ENCODE measurements around the gene TYMP. TPM values are rescaled to one million over a fixed set of nuclear protein-coding genes. Genes with fewer than 3 reads are reported as not detected.

TYMP gene, protein sequence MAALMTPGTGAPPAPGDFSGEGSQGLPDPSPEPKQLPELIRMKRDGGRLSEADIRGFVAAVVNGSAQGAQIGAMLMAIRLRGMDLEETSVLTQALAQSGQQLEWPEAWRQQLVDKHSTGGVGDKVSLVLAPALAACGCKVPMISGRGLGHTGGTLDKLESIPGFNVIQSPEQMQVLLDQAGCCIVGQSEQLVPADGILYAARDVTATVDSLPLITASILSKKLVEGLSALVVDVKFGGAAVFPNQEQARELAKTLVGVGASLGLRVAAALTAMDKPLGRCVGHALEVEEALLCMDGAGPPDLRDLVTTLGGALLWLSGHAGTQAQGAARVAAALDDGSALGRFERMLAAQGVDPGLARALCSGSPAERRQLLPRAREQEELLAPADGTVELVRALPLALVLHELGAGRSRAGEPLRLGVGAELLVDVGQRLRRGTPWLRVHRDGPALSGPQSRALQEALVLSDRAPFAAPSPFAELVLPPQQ
- total RNA-seq, result 45.6 and 48.8 TPM in 2 replicates

DNA sequence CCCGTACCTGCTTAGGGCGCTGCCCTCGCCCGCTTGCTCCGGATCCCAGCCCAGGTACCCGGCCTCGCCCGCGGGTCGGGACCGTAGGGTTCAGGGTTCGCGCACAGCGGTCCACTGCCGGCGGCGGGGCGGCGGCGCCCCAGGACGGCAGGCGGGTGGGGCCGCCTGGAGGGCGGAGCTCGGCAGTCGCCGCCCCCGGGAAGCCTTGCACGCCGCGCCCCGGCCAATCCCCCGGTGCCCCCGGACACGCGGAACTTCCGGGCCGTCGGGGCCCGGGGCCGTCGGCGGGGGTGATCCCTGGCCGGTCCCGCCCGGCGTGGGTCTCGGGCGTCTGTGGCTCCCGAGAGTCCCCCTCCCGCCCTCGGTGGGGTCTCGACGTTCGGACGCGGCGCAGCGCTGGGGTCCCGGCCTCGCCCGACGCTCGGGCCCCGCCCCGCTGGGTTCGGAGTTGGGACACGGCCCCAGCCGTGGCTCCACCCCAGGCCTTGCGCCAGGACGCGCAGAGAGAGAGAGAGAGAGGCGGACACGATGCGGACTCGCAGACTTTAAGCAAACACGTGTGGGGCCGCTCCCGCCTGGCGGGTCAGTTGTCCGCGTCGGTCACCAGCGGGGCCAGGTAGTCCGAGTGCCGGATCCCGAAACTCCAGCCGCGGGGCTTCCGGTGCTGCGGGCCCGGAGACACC is at the start of gene TYMP:
TYMP (minus strand) TSS at position 116 of the 683 bp plus-strand sequence. CDS start 303 bp downstream, outside the sequence.
- intact Hi-C loops (cut with micrococcal nuclease), result loop anchor here (2.0 kb wide), 1 partner anchor 15 kb away; the partner anchor contains the start of gene KLHDC7B

- intact Hi-C loops (cut with micrococcal nuclease), result no loop called here
Measured at GRCh38 chr22:50578776-50579310, 49.0 kb upstream of the TYMP start.

- intact Hi-C loops (cut with micrococcal nuclease), result no loop called here
Measured at GRCh38 chr22:50577987-50578775, 48.4 kb upstream of the TYMP start, which contains the start of gene CPT1B. Gene CPT1B (minus strand): TSS chr22:50578427. CDS start chr22:50577915, 512 bp downstream.

- intact Hi-C loops (cut with micrococcal nuclease), result no loop called here
Measured at GRCh38 chr22:50577697-50577986, 47.8 kb upstream of the TYMP start.

DNA sequence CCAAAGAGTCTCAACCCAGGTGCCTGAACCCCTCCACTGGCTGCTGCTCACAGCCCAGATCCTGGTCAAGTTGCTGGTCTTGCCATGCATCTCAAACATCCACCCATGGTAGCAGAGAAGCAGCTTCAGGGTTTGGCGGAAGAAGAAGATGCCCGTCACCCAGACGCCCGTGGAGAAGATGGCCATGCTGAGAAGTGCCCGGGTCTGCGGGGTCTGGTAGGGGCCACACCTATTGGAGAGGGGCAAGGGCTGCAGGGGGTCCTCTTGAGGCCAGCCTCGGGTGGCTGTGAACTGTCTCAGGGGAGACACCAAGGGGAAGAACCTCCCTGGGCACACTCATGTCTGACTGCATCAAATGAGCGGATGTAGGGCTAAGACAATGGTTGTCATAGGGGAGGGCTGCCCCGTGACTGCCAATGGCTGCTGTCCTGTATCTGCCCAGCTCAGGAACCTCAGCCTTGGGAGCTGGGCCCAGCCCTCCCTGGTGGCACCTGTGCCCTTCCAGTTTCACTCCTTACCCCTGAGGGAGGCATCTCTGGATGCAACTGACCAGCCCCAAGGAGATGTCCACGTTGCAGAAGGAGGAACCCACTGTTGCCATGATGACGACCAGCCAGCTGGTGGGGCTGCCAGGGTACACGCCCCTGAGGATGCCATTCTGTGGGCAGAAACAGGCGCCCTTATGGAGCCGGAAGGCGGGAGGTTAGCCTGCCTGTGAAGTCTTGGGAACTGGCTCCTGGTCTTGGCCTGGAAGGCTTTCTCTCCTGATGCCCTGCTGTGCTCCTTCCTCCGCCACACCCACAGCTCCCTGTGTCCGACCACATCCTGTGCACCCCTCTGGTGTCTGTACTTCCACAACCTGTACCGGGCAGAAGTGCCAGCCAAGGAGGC is 47.2 kb upstream of the TYMP start:
- intact Hi-C loops (cut with micrococcal nuclease), result no loop called here

DNA sequence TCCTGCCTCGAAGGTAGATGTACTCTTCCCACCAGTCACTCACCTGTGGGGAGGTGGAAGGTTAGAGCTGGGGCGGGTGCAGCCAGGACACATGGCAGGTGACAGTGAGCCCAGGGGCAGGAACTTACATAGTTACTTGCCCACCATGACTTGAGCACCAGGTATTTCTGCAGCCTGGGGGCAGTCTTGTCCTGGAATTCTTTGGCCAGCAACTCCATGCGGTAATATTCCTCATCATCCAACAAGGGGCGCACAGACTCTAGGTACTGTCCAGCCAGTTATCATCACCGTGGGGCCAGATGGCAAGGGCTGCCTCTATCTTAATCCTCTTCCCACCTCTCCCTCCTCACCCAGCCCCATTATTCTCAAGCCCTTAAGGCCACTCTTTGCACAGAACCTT is 46.3 kb upstream of the TYMP start:
- intact Hi-C loops (cut with micrococcal nuclease), result no loop called here

GRCh38 chr22:50575426-50575941 is 45.7 kb upstream of the TYMP start:
- intact Hi-C loops (cut with micrococcal nuclease), result no loop called here

- intact Hi-C loops (cut with micrococcal nuclease), result no loop called here
Measured at GRCh38 chr22:50574383-50574755, 44.6 kb upstream of the TYMP start.

- intact Hi-C loops (cut with micrococcal nuclease), result no loop called here
Measured at GRCh38 chr22:50573491-50574382, 43.9 kb upstream of the TYMP start.

DNA sequence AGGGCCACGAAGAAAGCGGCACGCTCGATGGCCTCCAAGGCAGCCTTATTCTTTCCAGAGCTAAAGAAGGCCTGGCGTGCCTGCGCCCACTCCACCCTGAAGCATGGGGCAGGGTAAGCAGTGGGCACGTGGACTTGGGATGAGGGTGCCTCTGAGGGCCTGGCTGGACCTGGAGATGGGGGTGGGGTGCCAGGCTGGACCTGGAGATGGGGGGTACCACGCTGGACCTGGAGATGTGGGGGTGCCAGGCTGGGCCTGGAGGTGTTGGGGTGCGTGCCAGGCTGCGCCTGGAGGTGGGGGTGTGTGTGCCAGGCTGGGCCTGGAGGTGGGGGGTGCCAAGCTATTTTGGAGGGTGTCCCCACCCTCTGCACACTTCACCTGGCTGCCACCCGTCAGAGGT is 43.2 kb upstream of the TYMP start:
- intact Hi-C loops (cut with micrococcal nuclease), result no loop called here

DNA sequence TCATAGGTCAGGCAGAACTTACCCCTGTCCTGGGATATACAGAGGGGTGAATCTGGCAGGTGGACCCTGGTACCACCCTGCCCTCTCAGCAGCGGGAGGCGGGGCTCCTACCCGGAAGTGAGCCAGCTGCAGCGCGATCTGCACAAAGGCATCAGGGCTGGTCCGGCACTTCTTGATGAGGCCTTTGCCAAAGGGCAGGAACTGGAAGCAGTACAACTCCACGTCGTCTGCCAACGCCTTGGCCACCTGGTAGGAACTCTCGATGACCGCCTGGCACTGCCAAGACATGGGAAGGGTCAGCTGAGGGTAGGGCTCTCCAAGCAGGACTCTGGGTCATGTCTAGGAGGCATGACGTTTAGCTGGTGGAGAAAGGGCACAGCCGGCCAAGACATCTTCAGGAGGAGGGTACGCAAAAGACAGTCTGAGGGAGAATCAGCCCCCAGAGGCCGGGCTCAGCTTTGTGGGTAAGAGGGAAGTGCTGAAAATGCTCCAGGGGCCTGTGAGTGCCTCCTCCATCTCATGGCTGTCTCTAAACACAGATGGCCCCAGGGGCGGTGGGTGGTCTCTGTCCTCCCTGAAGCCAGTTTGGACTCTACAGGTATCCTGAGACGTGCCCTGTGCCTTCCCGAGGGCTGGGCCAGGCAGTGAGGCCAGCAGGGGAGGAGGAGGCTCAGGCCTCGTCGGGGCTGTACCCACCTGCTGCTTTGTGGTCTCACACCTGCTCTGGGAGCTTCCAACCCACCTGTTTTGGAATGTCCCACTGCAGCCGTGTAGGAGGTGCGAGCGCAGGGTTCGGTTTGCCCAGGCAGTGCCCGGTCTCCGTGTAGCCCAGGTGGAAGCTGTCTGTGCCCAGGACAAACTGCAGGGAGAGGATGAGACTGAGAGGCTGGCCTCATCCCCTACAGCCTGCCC is 41.7 kb upstream of the TYMP start:
- intact Hi-C loops (cut with micrococcal nuclease), result no loop called here

DNA sequence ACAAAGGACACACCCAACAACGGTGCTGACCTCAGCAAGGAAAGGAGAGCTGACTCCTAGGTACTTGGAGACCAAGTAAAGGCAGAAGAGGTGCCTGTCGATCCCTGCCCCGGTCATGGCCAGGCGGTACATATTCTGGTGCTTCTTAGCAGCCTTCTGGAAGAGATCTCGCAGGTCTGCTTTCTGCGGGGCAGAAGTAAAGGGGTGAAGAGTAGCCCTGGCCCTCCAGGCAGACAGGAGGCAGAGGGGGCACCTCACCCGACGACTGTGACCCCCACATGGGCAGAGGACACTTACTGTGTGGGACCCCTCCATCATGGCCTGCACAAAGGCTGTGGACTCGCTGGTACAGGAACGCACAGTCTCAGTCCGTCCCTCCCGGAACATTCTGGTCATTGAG is 41.0 kb upstream of the TYMP start:
- intact Hi-C loops (cut with micrococcal nuclease), result no loop called here

DNA sequence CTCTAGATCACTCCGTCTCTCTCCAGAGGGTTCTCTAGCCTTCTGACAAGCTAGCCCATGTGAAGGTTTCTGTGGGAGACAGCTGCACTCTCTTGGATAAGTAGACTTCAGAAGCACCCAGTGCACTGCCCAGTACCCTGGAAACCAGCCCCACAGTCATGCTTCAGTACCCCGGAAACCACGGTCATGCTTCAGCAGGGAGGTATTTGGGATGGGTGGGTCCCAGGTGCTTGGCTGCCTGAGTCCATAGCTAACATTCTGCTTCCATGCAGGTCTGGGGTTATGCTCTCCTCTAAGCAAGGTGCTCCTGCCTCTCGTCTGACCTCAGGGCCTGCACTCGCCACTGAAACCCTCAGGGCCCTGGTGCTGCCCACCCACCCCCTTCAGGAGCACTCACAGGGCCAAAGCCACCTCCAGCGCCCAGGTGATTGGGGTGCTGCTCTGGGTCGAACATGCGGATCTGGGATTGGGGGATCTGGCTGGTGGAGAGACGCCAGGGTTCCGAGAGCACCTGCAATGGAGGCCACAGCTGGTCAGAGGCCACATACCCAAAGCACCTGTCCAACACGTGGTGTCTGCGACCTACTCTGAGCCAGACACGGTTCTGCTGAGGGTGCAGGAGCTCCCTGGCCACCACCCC is 40.2 kb upstream of the TYMP start:
- intact Hi-C loops (cut with micrococcal nuclease), result no loop called here

DNA sequence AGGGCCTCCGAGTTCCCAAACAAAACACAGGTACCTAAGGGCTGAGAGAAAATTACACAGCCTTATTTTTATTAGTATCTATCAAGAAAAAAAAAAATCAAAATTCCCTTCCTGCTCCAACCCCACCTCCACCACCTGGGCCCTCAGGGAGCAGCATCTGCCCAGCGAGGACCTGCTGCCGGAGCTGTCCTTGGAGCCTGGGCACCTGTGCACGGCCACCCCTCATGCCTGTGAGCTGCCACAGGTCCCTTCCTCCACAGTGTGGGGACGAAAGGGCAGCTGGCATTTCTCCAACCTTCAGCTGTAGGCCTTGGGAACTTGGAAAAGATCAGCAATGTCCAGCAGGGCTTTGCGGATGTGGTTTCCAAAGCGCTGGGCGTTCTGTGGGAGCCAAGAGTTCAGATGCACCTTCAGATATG is 39.2 kb upstream of the TYMP start:
- intact Hi-C loops (cut with micrococcal nuclease), result no loop called here

DNA sequence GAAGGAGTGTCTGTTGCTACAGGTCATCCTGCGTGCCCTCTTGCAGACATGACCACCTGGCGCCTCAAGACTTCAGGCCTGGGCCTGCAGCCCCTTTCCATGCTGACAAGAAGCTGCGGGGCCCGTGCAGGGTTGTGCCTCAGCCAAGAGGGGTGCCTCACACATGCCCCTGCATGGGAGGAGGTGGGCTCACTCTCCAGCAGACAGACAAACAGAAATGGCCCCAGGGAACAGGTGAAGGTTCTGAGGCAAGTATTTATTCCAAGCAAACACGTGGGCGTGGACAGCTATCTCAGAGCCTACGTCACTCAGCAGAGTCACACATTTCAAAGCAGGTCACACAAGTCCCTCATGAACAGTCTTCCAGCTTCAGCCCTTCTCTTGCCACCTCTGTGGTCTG is 38.8 kb upstream of the TYMP start:
- intact Hi-C loops (cut with micrococcal nuclease), result no loop called here

DNA sequence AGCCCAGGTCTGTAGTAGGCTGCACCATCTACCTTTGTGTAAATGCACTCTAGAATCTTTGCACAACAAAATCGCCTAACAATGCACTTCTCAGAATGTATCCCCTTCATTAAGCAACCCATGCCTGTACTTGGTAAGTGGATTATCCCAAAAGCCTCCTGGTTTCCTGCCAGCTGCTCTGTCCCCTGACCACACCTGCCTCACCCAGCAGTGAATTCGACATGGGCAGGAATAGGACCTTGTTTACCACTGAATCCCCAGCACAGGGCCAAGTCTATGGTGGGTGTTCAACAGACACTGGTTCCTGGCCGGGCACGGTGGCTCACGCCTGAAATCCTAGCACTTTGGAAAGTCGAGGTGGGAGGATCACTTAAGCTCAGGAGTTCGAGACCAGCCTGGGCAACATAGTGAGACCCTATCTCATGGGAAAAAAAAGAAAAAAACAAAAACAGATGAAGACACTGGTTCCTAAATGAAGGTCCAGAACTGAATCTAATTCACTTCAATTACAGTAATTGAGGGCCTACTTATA is 38.0 kb upstream of the TYMP start:
- intact Hi-C loops (cut with micrococcal nuclease), result no loop called here

DNA sequence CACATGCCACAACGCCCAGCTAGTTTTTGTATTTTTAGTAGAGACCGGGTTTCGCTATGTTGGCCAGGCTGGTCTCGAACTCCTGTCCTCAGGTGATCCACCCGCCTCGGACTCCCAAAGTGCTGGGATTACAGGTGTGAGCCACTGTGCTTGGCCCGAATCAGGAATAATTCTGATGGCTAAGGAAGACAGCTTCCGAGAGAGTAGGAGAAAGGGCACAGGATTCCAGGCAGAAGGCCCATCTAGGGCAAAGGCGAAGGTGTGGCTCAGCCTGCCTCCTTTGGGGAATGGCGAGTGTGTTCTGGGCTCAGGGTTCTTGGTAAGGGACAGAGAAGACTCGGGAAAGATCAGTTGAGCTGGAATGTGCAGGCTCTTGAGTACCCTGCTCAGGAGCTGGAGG is 34.5 kb upstream of the TYMP start:
- intact Hi-C loops (cut with micrococcal nuclease), result loop anchor here (5.0 kb wide), 1 partner anchor 58 kb away; no protein-coding TSS in a partner anchor
